AG04449 (cell line): ENCODE results near the gene EIF4G3.

Source experiments
- CTCF ChIA-PET: fragments of 350-600 bp; formaldehyde crosslinking; extraction: SDS; loops from one replicate; lab custom pipeline; 2021; ENCODE audit warnings: antibody characterized with exemption; lab: Yijun Ruan, JAX
- POLR2A ChIA-PET: fragments of 400-600, 350-600 bp; formaldehyde crosslinking; extraction: SDS; loops from one replicate; lab custom pipeline; 2020; ENCODE audit warnings: antibody characterized with exemption, inconsistent platforms; lab: Yijun Ruan, JAX
- DNase-seq: peaks from one replicate; pipeline ENCODE4 v3.0.0-alpha.2; 2010; ENCODE audit warnings: low read depth, low spot score
- H3K4me3 ChIP-seq: 2 replicates; pipeline ENCODE4 v1.5.1; 2011; ENCODE audit warnings: low read depth, mild to moderate bottlenecking, control low read depth, low read length
- CTCF ChIP-seq: IDR thresholded peaks from one replicate; pipeline ENCODE4 v1.5.1; 2011; ENCODE audit warnings: mild to moderate bottlenecking, moderate library complexity, low read length, control low read depth, inconsistent platforms; ENCODE audit not compliant: insufficient read depth; ENCODE audit errors: missing control alignments

The EIF4G3 gene

GRCh38 chr1:21157868-21158267 lies 18.8 kb downstream of the EIF4G3 start:
- ChIA-PET CTCF (no interaction called here), POLR2A (no interaction called here)
- no peak for DNase-seq
- no peak for TF ChIP-seq CTCF
- H3K4me3 ChIP-seq = no peak overlapping the region

GRCh38 chr1:21157054-21157453 lies 19.6 kb downstream of the EIF4G3 start:
- H3K4me3 ChIP-seq = no peak overlapping the region
- ChIA-PET CTCF (no interaction called here), POLR2A (no interaction called here)
- DNase-seq = no peak
- TF ChIP-seq CTCF = no peak

DNA sequence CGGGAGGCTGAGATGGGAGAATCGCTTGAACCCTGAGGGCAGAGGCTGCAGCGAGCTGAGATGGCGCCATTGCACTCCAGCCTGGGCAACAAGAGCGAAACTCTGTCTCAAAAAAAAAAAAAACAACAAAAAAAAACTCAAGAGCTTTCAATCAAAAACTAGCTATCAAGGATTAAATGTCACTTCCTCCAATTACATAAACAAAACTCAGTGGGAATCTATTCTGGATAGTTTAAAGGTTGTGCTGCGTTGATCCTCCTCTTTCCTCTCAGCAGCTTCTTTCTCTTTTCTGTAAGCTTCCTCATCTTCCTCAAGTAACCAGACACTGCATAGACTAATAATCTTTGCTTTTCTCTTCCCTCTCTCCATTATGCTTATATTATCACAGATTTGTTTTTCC lies 20.7 kb downstream of the EIF4G3 start:
- TF ChIP-seq CTCF = no peak

GRCh38 chr1:21154717-21155116 lies 22.0 kb downstream of the EIF4G3 start:
- no peak for DNase-seq
- H3K4me3 ChIP-seq = no peak overlapping the region
- POLR2A ChIA-PET = no interaction called here
- CTCF ChIA-PET = no interaction called here
- no peak for TF ChIP-seq CTCF

More for the DNA sequence above, 20.7 kb downstream of the EIF4G3 start:
- no peak overlapping the region for H3K4me3 ChIP-seq
- POLR2A ChIA-PET = no interaction called here
- CTCF ChIA-PET = interaction anchor here (1.1 kb wide), 1 partner anchor 39 kb away, joined by 4 read pairs; no protein-coding TSS in a partner anchor
- no peak for DNase-seq

DNA sequence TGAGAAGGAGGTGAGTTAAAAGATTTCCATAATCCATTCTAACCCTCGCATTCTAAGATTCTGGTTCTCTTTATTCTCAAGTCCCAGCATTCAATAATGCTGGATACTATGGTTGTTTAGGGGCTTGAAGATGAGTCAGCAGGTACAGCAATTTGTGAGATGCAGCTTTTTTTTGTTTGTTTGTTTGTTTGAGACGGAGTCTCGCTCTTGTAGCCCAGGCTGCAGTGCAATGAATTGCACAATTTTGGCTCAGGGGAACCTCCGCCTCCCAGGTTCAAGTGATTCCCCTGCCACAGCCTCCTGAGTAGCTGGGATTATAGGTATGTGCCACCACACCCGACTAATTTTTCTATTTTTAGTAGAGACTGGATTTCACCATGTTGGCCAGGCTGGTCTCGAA lies 23.3 kb downstream of the EIF4G3 start:
- TF ChIP-seq CTCF = no peak
- DNase-seq = no peak
- ChIA-PET CTCF (interaction anchor here (1.0 to 2.0 kb wide), 2 partner anchors 9 to 15 kb away, joined by 3 to 6 read pairs; no protein-coding TSS in a partner anchor), POLR2A (no interaction called here)
- H3K4me3 ChIP-seq = no peak overlapping the region

GRCh38 chr1:21152423-21153100 lies 24.1 kb downstream of the EIF4G3 start:
- ChIA-PET POLR2A (interaction anchor here (1.1 kb wide), 1 partner anchor 15 kb away, joined by 8 read pairs; no protein-coding TSS in a partner anchor), CTCF (interaction anchor here (1.0 to 2.0 kb wide), 2 partner anchors 10 to 15 kb away, joined by 3 to 6 read pairs; no protein-coding TSS in a partner anchor)
- no peak for TF ChIP-seq CTCF

More at GRCh38 chr1:21152423-21153100, 24.1 kb downstream of the EIF4G3 start:
- no peak for DNase-seq
- no peak overlapping the region for H3K4me3 ChIP-seq
